Endothelial cell of umbilical vein (primary cell): ENCODE data around the gene MSL2. TPM values are rescaled to one million over a fixed set of nuclear protein-coding genes. Genes with fewer than 3 reads are reported as not detected.

Source experiments
- BruUV-seq: library from RNA; stranded (reverse); fragments of 400-500 nt; replicated peaks from 2 replicates; lab custom pipeline; 2021; lab: Mats Ljungman, UMichigan
- CTCF ChIA-PET: fragments of 300-600, 350-600 bp; sonication (Branson Sonifier 250); formaldehyde crosslinking; loops from one replicate; lab custom pipeline; 2021; ENCODE audit warnings: antibody characterized with exemption, inconsistent platforms; lab: Charles Lee
- POLR2A ChIA-PET: fragments of 300-600, 350-600 bp; sonication (Branson Sonifier 250); formaldehyde crosslinking; loops from one replicate; lab custom pipeline; 2021; ENCODE audit warnings: antibody characterized with exemption, inconsistent platforms; lab: Charles Lee
- DNase-seq: peaks from one replicate; pipeline ENCODE4 v3.0.0-alpha.2; 2011; ENCODE audit warnings: low read depth, low spot score
- FAIRE-seq: peaks from 2 replicates; lab custom pipeline; 2011; peaks lifted over from hg19 to GRCh38; lab: Jason Lieb, UNC
- H2AFZ ChIP-seq: 2 replicates; pipeline ENCODE4 v1.6.0; 2012; ENCODE audit warnings: low read depth, low read length, control low read depth, inconsistent platforms
- H3K27ac ChIP-seq: 2 replicates; pipeline ENCODE4 v1.5.1; 2011; ENCODE audit warnings: low read depth, mild to moderate bottlenecking, control low read depth, low read length, moderate library complexity; ENCODE audit not compliant: insufficient read depth
- H3K27me3 ChIP-seq, 2 experiments: 2 replicates each; pipeline versions ENCODE4 v1.6.0 to v1.6.1; 2011; ENCODE audit warnings: low read length in 2 of 2, mixed read lengths in 1 of 2; ENCODE audit not compliant: control insufficient read depth in 2 of 2, insufficient read depth in 2 of 2
- H3K36me3 ChIP-seq, 2 experiments: 2 replicates in 1 of 2; 3 replicates in 1 of 2; pipeline ENCODE4 v1.5.1; 2011; ENCODE audit warnings: low read length in 2 of 2, mild to moderate bottlenecking in 1 of 2, moderate library complexity in 1 of 2; ENCODE audit not compliant: control insufficient read depth in 2 of 2, insufficient read depth in 2 of 2; ENCODE audit errors: extremely low read depth in 1 of 2
- H3K4me1 ChIP-seq: 3 replicates; pipeline ENCODE4 v1.5.1; 2011; ENCODE audit warnings: mild to moderate bottlenecking, low read length; ENCODE audit not compliant: control insufficient read depth, insufficient read depth; ENCODE audit errors: extremely low read depth
- H3K4me2 ChIP-seq: 2 replicates; pipeline ENCODE4 v1.6.1; 2011; ENCODE audit warnings: low read length, control low read depth, mixed read lengths; ENCODE audit not compliant: insufficient read depth
- H3K4me3 ChIP-seq, 3 experiments: fragments of 200-600 bp in 1 of 3; sonication (generic), shearing (Covaris generic) in 1 of 3; replicated peaks in 1 of 3; 2 replicates each; pipeline ENCODE4 v1.5.1; 2011 to 2016; ENCODE audit warnings: control low read depth in 3 of 3, low read length in 3 of 3, mild to moderate bottlenecking in 2 of 3, inconsistent platforms in 1 of 3, low read depth in 1 of 3, moderate library complexity in 1 of 3; ENCODE audit not compliant: insufficient read depth in 1 of 3
- H3K79me2 ChIP-seq: 2 replicates; pipeline ENCODE4 v1.6.0; 2012; ENCODE audit warnings: low read length, inconsistent platforms; ENCODE audit not compliant: control insufficient read depth, insufficient read depth
- H3K9ac ChIP-seq: replicated peaks from 2 replicates; pipeline ENCODE3; 2011; ENCODE audit warnings: low read length, control low read depth; ENCODE audit not compliant: insufficient read depth; ENCODE audit errors: extremely low read depth
- H3K9me1 ChIP-seq: replicated peaks from 3 replicates; pipeline ENCODE4 v1.6.0; 2011; ENCODE audit warnings: mild to moderate bottlenecking, low read length; ENCODE audit not compliant: control insufficient read depth, insufficient read depth; ENCODE audit errors: extremely low read depth
- H3K9me3 ChIP-seq: replicated peaks from 2 replicates; pipeline ENCODE4 v1.5.1; 2012; ENCODE audit warnings: low read length, inconsistent platforms; ENCODE audit not compliant: control insufficient read depth, insufficient read depth
- H4K20me1 ChIP-seq: replicated peaks from 2 replicates; pipeline ENCODE3; 2011; ENCODE audit warnings: mild to moderate bottlenecking, low read length; ENCODE audit not compliant: control insufficient read depth, insufficient read depth; ENCODE audit errors: extremely low read depth
- CTCF ChIP-seq, 2 donors: IDR thresholded peaks; 1 replicate in 1 of 2; 2 replicates in 1 of 2; pipeline ENCODE4 v1.5.1; 2011; ENCODE audit warnings: low read length in 2 of 2, mild to moderate bottlenecking in 2 of 2, moderate library complexity in 2 of 2, control low read depth in 1 of 2, inconsistent platforms in 1 of 2, low read depth in 1 of 2; ENCODE audit not compliant: insufficient read depth in 1 of 2; ENCODE audit errors: extremely low read depth in 1 of 2
- EZH2 ChIP-seq: IDR thresholded peaks from 2 replicates; pipeline ENCODE4 v1.6.1; 2012; ENCODE audit warnings: borderline replicate concordance, low read depth, mild to moderate bottlenecking, moderate library complexity, low read length, inconsistent platforms; ENCODE audit not compliant: severe bottlenecking
- FOS ChIP-seq: IDR thresholded peaks from 2 replicates; pipeline ENCODE4 v1.6.1; 2011; ENCODE audit warnings: mild to moderate bottlenecking, low read length, moderate library complexity, borderline replicate concordance; ENCODE audit not compliant: insufficient read depth
- GATA2 ChIP-seq: IDR thresholded peaks from 2 replicates; pipeline ENCODE4 v1.7.0; 2011; ENCODE audit warnings: low read depth, mild to moderate bottlenecking, moderate library complexity, mixed read lengths, low read length; ENCODE audit not compliant: insufficient read length, insufficient read depth
- JUN ChIP-seq: IDR thresholded peaks from 2 replicates; pipeline ENCODE4 v1.6.1; 2011; ENCODE audit warnings: borderline replicate concordance, low read depth; ENCODE audit not compliant: insufficient read length, insufficient read depth
- MYC ChIP-seq: IDR thresholded peaks from one replicate; pipeline ENCODE4 v1.6.1; 2011; ENCODE audit warnings: mild to moderate bottlenecking, low read depth, low read length
- POLR2A ChIP-seq: IDR thresholded peaks from 2 replicates; pipeline ENCODE4 v1.6.1; 2012; ENCODE audit warnings: low read depth, mild to moderate bottlenecking, control low read depth, low read length
- POLR2AphosphoS5 ChIP-seq: IDR thresholded peaks from 2 replicates; pipeline ENCODE4 v1.6.1; 2012; ENCODE audit warnings: low read depth, mild to moderate bottlenecking, control low read depth, low read length, moderate library complexity; ENCODE audit not compliant: insufficient read depth
- dilution Hi-C: fragments of 300-500 bp; cut with MboI; formaldehyde crosslinking; loops from one replicate; pipeline ENCODE4 v1.15.0; 2019; ENCODE audit warnings: low sequenced_read_pairs; ENCODE audit not compliant: extremely low pct_ligation_motif_present
- intact Hi-C: fragments of 100-400 bp; cut with micrococcal nuclease; formaldehyde crosslinking; loops from one replicate; pipeline ENCODE4 v1.10.0; 2022
- polyA plus RNA-seq, 4 experiments: library from polyadenylated mRNA; depleted of rRNA in 3 of 4; stranded (reverse) in 3 of 4; unstranded in 1 of 4; fragments of >200 nt; gene quantifications; 2 replicates each; pipeline versions ENCODE4 v1.2.1 to v1.2.3, GENCODE V29; 2011 to 2012; ENCODE audit warnings: missing spikeins in 1 of 4
- total RNA-seq: library from RNA; stranded (reverse); gene quantifications from 2 replicates; pipeline ENCODE4 v1.2.3, GENCODE V29; 2021
- TF ChIP-seq, protein P1 (sequence below): IDR thresholded peaks from 2 replicates; pipeline ENCODE4 v1.6.1; 2011; ENCODE audit not compliant: insufficient read depth, insufficient read length

The MSL2 gene
- total and polyA plus RNA-seq, 2 donors (not counting 3 experiments of a cell fraction or from before 2014, with no cell fraction given) = 6.7 to 21.9 TPM

DNA sequence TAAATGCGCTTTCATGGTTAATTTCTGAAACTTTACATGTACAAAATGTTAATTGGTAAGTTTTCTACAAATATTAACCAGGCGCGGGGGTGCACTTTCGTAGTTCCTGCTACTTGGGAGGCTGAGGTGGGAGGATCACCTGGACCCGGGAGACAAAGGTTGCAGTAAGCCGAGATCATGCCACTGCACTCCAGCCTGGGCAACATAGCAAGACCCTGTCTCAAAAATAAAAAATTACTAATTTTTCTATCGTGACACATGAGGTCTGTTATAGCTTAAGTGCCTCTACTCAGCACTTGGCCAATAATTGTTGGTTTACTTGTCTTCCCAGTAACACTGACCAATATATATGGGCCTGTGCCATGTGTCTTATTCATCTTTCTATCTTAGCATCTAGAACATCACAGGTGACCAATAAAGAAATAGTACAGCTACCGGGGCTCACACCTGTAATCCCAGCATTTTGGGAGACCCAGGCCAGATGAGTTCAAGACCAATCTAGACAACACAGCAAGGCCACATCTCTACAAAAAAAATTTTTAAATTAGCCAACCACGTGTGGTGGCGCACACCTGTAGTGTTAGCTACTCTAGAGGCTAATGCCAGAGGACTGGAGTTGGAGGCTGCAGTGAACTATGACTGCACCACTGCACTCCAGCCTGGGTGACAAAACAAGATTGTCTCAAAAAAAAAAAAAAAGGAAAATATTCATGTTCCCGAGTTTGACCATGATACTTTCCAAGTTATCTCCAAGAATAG, 6.1 kb downstream of the MSL2 start:
- FAIRE-seq (no peak), DNase-seq (no peak)
- TF ChIP-seq MYC (no peak), CTCF (IDR thresholded peaks at IDR 0.05; ENCODE audit: extremely low read depth in 1 of 2, insufficient read depth in 1 of 2, low read depth in 1 of 2, low read length in 2 of 2) (no peak), FOS (no peak), JUN (no peak), EZH2 (no peak), POLR2A (no peak), GATA2 (no peak), POLR2AphosphoS5 (no peak)
- TF ChIP-seq, protein P1, sequence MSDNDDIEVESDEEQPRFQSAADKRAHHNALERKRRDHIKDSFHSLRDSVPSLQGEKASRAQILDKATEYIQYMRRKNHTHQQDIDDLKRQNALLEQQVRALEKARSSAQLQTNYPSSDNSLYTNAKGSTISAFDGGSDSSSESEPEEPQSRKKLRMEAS = no peak
- H3K9ac ChIP-seq = no peak overlapping the region
- no peak overlapping the region for H2AFZ ChIP-seq
- intact Hi-C loops = loop anchor here (5.0 to 10.0 kb wide), 2 partner anchors 98 to 825 kb away; no protein-coding TSS in a partner anchor
- no peak overlapping the region for H3K27ac ChIP-seq
- POLR2A ChIA-PET = no interaction called here
- dilution Hi-C loops = no loop called here
- H3K4me3 ChIP-seq = no peak overlapping the region
- no peaks in the 10 kb centered on the region for H3K27me3 ChIP-seq
- CTCF ChIA-PET = interaction anchor here (2.8 kb wide), 1 partner anchor 562 kb away, joined by 8 read pairs; the partner anchor contains the start of gene STAG1
- H3K4me1 ChIP-seq = peaks cover 11% of the 10 kb centered on the region
- H3K9me3 ChIP-seq = no peaks in the 10 kb centered on the region
- no peaks in the 10 kb centered on the region for H3K9me1 ChIP-seq
- no peak overlapping the region for H3K4me2 ChIP-seq
- no TSS peak for BruUV-seq
- H4K20me1 ChIP-seq = peaks cover 24% of the 10 kb centered on the region
- peaks cover 100% of the 10 kb centered on the region for H3K79me2 ChIP-seq
- H3K36me3 ChIP-seq = no peaks in the 10 kb centered on the region
